ENCODE results near the gene MINAR1.

Gene MINAR1

DNA sequence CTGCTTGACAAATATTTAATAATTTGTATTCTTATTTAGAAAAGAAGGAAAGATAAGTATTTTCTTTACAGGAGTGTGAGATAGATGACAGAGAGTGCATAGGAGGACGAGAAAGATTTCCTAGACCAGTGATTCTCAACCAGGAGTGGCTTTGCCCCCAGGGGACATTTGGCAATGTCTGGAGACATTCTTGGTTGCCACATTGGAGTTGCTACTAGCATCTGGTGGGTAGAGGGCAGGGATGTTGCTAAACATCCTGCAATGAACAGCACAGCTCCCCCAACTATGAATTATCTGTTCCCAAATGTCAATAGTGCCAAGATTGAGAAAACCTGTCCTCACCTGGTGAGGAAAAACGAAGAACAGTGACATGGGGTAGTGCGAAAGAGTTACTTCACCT, 30.8 kb upstream of the MINAR1 start:
- TF ChIP-seq, protein P1, sequence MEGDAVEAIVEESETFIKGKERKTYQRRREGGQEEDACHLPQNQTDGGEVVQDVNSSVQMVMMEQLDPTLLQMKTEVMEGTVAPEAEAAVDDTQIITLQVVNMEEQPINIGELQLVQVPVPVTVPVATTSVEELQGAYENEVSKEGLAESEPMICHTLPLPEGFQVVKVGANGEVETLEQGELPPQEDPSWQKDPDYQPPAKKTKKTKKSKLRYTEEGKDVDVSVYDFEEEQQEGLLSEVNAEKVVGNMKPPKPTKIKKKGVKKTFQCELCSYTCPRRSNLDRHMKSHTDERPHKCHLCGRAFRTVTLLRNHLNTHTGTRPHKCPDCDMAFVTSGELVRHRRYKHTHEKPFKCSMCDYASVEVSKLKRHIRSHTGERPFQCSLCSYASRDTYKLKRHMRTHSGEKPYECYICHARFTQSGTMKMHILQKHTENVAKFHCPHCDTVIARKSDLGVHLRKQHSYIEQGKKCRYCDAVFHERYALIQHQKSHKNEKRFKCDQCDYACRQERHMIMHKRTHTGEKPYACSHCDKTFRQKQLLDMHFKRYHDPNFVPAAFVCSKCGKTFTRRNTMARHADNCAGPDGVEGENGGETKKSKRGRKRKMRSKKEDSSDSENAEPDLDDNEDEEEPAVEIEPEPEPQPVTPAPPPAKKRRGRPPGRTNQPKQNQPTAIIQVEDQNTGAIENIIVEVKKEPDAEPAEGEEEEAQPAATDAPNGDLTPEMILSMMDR (IDR thresholded peaks at IDR 0.05; ENCODE audit: low read depth, low read length), result no peak
- DNase-seq (ENCODE audit: low read depth in 2 of 2), result no peak
- H3K4me3 ChIP-seq (replicated peaks in 1 of 2; ENCODE audit: low read depth in 2 of 2, low read length in 2 of 2), result no peak overlapping the region

DNA sequence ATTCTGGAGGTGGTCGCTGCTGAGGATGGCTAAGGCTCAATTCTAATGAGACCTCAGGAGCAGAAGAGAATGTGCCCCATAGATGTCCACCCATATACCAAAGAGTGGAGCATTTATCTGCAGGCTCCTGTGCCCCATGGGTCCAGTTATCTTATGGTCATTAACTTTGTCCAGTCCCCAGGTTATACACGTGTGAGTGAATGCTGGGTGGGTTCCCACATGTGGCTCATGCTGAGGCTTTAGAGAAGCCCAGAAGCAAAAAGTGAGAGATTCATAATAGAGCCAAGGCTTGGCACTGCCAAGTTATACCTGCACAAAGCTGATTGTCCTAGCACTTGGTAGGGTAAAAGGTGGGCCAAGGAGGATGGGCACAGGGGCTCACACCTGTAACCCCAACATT, 30.0 kb upstream of the MINAR1 start:
- no peak for DNase-seq (ENCODE audit: low read depth in 2 of 2)
- no peak overlapping the region for H3K4me3 ChIP-seq (replicated peaks in 1 of 2; ENCODE audit: low read depth in 2 of 2, low read length in 2 of 2)
- TF ChIP-seq, protein P1 (IDR thresholded peaks at IDR 0.05; ENCODE audit: low read depth, low read length), result no peak

DNA sequence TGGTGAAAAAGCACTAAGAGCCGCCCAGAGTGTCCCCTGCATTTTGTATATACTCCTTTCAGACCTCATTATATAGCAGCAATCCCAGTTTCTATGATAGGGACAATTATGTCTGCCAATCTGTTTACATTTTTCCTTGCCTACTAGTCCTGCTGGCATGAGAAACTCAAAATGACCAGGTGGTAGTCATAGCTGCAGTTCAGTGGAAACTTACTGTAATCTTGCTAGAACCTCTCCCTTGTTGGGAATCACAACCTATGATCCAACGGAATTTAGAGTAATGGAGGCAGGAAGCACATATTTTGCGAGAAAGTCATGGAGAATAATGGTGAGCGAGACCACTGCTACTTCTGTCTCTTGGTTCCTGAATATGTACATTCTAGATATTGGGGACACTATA, 28.6 kb upstream of the MINAR1 start:
- no peak overlapping the region for H3K4me3 ChIP-seq (replicated peaks in 1 of 2; ENCODE audit: low read depth in 2 of 2, low read length in 2 of 2)
- DNase-seq (ENCODE audit: low read depth in 2 of 2), result no peak
- TF ChIP-seq, protein P1 (IDR thresholded peaks at IDR 0.05; ENCODE audit: low read depth, low read length), result no peak

DNA sequence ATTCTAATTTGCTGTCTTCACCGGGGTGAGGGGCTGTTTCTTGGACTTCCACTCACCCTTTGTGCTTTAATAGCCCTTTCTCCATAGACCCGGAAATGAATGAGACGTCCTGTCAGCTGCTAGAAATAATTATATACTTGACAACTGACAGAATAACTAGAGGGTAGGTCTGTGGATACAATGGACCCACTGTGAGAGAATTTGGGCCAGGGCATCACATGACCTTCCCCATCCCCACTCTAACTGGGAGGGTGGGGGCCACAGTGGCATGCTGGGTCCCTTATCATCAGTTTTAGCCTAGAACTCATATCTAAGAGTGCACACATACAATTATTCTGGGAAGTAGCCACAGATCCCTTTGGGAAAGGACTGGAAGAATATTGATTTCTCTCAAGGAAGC, 25.9 kb upstream of the MINAR1 start:
- no peak for DNase-seq (ENCODE audit: low read depth in 2 of 2)
- TF ChIP-seq, protein P1 (IDR thresholded peaks at IDR 0.05; ENCODE audit: low read depth, low read length), result no peak
- no peak overlapping the region for H3K4me3 ChIP-seq (replicated peaks in 1 of 2; ENCODE audit: low read depth in 2 of 2, low read length in 2 of 2)

DNA sequence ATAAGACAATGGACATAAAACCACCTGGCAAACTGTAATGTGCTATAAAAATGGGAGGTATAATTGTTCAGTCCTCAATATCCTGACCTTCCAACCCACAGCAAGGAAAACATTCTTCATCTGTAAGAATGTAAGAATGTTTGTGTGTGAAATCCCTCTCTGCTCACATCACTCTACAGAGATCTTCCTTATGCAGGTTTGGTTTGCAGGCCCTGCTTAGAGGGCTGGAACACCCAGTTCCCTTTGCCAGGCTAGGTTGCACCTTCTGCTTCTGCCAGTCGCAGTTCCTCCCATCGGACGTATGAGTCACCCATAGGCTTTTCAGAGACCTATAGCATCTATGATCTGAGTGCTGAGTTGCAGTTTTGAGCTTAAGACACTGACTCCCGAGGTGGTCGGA, 24.1 kb upstream of the MINAR1 start:
- DNase-seq (ENCODE audit: low read depth in 2 of 2), result no peak
- no peak overlapping the region for H3K4me3 ChIP-seq (replicated peaks in 1 of 2; ENCODE audit: low read depth in 2 of 2, low read length in 2 of 2)
- TF ChIP-seq, protein P1 (IDR thresholded peaks at IDR 0.05; ENCODE audit: low read depth, low read length), result no peak

DNA sequence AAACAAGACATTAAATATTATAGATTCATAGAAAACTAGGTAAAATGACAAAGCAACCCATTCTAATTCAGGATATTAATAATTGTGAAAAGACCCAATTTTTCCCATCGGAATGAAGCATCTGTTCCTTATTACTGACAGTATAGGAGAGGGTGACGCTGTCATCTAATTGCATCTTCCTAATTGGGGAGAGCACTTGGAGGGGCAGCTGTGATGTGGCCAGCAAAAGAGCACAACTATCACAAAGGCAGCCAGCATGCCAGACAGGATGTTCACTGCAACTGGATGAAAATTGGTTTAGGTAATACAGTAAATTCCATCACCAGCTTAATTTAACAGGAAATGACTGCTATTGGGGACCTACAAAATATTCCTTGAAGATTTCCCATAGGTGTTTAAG, 21.9 kb upstream of the MINAR1 start:
- TF ChIP-seq, protein P1 (IDR thresholded peaks at IDR 0.05; ENCODE audit: low read depth, low read length), result no peak
- no peak for DNase-seq (ENCODE audit: low read depth in 2 of 2)

DNA sequence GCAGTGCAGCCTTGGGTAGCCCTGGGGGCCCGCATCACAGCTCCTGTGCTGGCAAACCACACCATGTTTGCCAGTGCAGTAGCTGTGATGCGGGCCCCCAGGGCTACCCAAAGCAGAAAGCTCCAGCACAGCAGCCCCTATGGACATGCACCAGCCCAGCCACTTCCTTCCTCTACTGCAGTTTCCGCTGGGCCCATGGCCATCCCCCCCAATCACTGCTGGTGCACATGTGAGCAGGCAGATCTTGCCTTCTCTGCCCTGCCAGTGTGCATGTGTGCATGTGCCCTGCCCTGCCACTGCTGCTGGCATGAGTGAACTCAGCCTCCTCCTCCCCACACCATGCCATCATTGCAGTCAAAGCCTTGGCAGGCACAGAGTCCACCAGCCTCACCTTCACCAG, 20.1 kb upstream of the MINAR1 start:
- H3K4me3 ChIP-seq (replicated peaks in 1 of 2; ENCODE audit: low read depth in 2 of 2, low read length in 2 of 2), result no peak overlapping the region
- TF ChIP-seq, protein P1 (IDR thresholded peaks at IDR 0.05; ENCODE audit: low read depth, low read length), result no peak
- DNase-seq (ENCODE audit: low read depth in 2 of 2), result no peak

More for the DNA sequence above, 21.9 kb upstream of the MINAR1 start:
- no peak overlapping the region for H3K4me3 ChIP-seq (replicated peaks in 1 of 2; ENCODE audit: low read depth in 2 of 2, low read length in 2 of 2)

All from cardiac fibroblast (primary cell).